GM12874 (cell line): ENCODE measurements around the gene COCH.

Experiments used
- CTCF ChIP-seq: IDR thresholded peaks from 2 replicates; pipeline ENCODE4 v1.5.1; 2011; ENCODE audit warnings: low read depth, mild to moderate bottlenecking, control low read depth, low read length, moderate library complexity; ENCODE audit not compliant: insufficient read depth

COCH gene

DNA sequence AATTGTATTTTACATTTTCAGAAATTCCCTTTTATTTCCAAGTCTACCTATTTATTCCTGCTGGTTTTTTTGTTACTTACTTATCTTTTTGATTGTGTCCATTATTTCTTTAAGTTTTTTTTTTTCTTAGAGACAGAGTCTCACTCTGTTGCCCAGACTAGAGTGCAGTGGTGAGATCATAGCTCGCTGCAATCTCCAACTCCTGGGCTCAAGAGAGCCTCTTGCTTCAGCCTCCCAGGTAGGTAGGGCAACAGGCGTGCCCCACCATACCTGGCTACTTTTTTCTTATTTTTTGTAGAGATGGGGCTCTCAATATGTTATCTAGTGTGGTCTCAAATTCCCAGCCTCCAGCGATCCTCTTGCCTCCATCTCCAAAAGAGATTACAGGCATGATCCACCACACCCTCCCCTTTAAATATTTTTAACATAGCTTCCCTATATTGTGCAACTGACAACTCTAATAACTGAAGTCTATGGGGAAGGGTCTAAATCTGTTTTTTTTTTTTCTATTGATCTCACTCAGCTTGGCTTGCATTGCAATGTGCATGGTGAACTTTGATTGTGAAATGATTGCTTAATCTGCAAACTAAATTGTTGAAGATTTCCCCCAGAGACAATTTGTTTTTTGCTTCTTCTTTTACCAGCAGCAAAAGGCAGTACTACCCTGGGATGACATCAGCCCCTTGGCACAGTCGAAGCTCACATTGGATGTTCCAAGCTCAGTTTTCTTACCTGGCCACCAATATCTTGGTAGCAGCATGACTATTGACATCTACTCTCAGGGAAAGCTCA is 25.7 kb upstream of the COCH start:
- TF ChIP-seq CTCF: no peak

DNA sequence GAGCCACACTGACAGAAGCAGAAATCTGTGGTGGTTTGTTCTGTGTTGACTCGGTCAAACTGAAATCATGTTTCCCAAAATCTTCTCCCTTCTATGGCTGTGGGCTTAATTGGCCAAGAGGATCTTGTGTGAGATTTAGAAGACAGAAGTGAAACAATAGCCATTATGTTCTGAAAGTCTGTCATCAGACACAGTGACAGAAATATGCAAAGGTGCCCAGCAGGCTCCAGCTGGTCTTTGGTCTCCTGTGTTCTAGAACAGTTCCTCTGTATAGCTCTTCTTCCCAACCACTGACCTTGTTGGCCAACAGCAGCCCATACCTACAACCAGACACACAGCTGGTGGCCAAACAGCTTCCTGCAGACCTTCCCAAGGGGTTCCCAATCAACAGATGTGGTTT is 25.0 kb upstream of the COCH start:
- no peak for TF ChIP-seq CTCF

GRCh38 chr14:30849983-30850382 is 24.4 kb upstream of the COCH start:
- no peak for TF ChIP-seq CTCF

DNA sequence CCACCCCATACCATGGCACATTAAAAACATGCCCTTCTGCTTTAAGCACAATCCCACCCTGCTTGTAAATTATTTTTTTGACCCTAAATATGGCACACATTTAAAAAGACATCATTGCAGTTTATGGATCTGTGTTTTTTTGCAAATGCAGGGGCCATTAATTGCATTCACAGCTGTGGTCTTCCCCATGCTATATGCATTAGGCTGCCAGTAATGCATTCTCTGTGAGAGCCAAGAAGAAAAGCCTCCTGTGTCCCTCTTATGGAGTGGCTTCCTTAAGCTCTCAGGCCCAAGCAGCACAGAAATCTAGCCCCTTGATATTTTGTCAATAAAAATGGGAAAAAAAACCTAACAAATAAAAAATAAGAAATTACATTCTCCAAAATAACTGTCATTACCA is 20.4 kb upstream of the COCH start:
- TF ChIP-seq CTCF: no peak

DNA sequence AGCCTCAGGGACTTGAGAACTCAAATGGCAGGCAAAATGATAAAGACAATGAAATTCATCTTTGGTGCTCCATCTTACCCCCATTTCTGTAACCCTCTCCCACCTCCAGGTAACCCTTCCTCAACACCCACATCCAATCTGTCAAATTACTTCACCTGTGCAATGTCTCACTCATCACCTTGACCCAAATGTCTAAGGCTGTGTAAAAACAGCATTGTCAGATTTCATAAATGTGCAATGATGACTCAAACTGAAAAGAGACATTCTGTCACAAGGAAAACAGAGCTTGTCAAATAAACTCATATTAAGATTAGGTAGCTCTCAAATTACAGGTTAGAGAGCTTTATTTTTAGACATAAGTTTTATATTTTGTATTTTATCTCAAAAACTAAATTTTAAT is 19.9 kb upstream of the COCH start:
- no peak for TF ChIP-seq CTCF

- no peak for TF ChIP-seq CTCF
Observed at GRCh38 chr14:30855345-30856037, 18.9 kb upstream of the COCH start.

- TF ChIP-seq CTCF: no peak
Observed at GRCh38 chr14:30861200-30861599, 13.2 kb upstream of the COCH start.
